HG03108 (cell line): ENCODE data around the gene ASH1L.
"Not testable (repeated sequence)": the region's sequence is repeated elsewhere in the genome, so short reads cannot be mapped to it uniquely, and the experiment has no call there.

Experiments
- ATAC-seq: cut with Tn5 transposase; IDR thresholded peaks from one replicate; pipeline ENCODE4 v1.9.1; 2021; ENCODE audit warnings: moderate library complexity; ENCODE audit not compliant: unreplicated experiment

Gene ASH1L, protein sequence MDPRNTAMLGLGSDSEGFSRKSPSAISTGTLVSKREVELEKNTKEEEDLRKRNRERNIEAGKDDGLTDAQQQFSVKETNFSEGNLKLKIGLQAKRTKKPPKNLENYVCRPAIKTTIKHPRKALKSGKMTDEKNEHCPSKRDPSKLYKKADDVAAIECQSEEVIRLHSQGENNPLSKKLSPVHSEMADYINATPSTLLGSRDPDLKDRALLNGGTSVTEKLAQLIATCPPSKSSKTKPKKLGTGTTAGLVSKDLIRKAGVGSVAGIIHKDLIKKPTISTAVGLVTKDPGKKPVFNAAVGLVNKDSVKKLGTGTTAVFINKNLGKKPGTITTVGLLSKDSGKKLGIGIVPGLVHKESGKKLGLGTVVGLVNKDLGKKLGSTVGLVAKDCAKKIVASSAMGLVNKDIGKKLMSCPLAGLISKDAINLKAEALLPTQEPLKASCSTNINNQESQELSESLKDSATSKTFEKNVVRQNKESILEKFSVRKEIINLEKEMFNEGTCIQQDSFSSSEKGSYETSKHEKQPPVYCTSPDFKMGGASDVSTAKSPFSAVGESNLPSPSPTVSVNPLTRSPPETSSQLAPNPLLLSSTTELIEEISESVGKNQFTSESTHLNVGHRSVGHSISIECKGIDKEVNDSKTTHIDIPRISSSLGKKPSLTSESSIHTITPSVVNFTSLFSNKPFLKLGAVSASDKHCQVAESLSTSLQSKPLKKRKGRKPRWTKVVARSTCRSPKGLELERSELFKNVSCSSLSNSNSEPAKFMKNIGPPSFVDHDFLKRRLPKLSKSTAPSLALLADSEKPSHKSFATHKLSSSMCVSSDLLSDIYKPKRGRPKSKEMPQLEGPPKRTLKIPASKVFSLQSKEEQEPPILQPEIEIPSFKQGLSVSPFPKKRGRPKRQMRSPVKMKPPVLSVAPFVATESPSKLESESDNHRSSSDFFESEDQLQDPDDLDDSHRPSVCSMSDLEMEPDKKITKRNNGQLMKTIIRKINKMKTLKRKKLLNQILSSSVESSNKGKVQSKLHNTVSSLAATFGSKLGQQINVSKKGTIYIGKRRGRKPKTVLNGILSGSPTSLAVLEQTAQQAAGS (N-terminal part only)

DNA sequence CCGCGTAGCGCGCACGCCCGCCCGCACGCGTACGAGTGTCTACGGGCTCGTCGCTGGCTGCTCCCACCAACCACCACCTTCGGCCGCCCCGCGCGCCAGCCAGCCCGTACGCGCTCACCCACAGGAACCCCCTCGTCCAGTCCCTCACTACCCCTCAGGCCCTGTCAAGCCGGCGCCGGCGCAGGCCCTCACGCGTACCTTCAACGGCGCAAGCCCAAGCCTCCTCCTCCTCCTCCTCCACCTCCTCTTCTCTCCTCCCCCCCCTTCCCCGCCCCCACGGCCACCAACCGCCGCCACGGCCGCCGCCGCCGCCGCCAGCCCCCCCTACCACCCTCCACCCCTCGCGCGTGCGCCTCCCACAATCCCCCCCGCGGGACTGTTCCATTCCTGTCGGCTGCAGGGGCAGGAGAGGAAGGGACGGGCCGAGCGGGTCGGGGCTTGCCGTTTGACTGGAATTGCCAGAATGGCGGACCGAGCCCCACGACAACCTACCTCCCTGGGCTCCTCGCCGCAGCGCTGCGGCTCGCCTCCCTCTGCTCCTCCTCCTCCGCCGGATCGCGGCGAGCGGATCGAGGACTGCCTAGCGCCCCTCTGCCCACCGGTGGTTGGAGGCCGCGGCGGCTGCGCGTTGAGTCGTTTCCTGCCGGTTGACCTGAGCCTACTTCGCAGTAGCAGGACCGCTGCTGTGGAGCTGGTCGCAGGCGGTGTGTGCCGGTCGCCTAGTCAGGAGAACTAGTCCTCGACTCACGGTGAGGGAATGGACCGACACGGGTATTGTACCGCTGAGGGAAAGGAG is at the start of gene ASH1L:
Gene ASH1L (minus strand): TSS at position 223 of the 796 bp plus-strand sequence. CDS start 41,284 bp downstream, outside the sequence.
- peak; percentile 67 for ATAC-seq

DNA sequence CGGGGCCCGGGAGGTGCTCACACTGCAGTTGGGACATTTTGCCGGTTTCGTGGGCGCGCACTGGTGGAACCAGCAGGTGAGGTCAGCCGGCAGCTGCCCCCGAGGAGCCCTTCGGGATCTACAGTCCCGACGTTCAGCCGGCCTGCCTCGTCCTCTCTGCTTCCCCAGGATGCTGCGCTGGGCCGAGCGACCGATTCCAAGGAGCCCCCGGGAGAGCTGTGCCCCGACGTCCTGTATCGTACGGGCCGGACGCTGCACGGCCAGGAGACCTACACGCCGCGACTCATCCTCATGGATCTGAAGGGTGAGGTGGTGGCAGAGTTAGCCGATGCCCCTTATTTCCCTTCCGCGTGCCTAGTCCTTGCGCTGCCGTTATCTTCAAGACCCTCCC is 47.6 kb upstream of the ASH1L start:
- not testable (repeated sequence) for ATAC-seq

DNA sequence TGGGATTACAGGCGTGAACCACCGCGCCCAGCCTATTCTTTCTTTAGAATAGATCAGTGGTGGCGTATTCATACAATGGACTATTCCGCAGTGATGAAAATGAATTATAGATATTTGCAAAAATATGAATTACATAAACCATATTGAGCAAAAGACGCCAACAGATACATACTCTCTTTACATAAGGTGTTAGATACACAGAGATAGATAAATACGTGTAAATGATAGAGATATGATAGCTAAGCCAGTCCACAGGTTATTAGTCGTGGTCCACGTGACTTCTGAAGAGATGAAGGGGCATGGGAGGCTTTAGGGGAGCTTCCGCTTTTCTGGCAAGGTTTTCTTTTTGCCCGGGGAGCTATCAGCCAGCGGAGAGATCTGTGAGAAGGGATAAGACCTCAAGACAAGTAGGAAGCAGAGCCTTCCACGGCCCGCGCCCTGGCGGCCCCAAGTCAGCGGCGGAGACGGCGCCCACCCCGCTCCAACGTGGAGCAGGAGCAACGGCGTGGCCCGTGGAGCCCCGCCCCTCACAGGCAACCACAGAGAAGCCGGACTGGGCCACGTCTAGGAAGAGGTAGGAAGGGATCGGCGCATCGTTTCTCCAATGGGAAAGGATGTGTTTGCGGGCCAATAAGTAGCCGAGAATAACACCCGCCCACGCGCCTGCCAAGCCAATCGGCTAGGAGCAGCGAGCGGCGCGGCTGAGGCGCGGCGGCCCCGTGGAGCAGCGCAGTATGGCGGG is 47.1 kb upstream of the ASH1L start, which contains the start of gene MSTO1:
Gene MSTO1 (plus strand): TSS at position 704 of the 742 bp plus-strand sequence. CDS start 31 bp downstream, at position 735.
- ATAC-seq = peak; percentile 92

DNA sequence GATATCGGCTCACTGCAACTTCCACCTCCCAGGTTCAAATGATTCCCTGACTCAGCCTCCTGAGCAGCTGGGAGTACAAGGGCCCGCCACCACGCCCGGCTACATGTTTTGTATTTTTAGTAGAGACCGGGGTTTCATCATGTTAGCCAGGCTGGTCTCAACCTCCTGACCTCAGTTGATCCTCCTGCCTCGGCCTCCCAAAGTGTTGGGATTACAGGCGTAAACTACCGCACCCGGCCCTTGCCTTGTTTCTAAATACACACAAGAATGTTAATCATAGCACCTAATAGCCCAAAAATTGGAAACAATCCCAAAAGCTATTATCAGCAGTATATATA is 46.3 kb upstream of the ASH1L start:
- ATAC-seq = no peak

DNA sequence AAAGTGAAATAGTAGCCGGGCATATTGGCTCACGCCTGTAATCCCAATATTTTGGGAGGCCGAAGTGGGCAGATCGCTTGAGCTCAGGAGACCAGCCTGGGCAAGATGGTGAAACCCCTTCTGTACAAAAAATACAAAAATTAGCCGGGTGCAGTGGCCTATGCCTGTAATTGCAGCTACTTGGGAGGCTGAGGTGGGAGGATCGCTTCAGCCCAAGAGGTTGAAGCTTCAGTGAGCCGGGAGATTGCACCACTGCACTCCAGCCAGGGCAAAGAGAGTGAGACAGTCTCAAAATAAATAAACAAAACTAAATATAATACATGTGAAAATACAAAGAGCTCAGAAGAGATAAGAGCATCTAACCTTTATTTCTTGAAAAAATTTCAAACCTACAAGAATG is 45.1 kb upstream of the ASH1L start:
- no peak for ATAC-seq

DNA sequence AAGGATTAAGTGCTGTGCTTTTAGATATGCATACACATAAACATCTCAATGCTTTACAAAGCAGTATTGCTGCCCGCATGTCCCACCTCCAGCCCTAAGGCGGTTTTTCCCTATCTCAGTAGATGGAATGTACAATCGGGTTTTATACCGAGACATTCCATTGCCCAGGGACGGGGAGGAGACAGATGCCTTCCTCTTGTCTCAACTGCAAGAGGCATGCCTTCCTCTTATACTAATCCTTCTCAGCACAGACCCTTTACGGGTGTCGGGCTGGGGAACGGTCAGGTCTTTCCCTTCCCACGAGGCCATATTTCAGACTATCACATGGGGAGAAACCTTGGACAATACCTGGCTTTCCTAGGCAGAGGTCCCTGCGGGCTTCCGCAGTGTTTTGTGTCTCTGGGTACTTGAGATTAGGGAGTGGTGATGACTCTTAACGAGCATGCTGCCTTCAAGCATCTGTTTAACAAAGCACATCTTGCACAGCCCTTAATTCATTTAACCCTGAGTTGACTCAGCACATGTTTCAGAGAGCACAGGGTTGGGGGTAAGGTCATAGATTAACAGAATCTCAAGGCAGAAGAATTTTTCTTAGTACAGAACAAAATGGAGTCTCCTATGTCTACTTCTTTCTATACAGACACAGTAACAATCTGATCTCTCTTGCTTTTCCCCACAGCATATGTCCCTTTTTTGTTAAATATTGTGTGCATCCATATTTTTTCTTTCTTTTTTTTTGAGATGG is 37.4 kb upstream of the ASH1L start:
- not testable (repeated sequence) for ATAC-seq

DNA sequence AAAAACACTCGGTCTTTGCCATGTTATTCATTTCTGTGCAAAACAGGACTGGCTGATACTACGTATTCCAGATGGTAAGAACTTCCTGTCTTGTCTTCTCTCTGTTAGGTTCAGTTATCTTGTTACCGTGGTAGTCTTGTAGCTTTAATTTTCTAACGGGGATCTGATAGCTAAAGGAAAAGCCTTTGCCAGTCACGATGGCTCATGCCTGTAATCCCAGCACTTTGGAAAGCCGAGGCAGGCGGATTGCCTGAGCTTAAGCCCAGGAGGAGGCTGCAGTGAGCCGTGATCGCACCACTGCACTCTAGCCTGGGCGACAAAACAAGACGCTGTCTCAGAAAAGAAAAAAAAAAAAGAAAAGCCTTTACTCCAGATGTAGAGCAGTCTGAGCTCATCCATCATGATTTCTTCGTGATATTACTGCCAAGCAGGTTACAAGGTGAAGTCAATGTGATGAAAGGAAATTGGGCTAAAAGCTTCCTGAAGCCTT is 36.3 kb upstream of the ASH1L start:
- ATAC-seq = no peak

DNA sequence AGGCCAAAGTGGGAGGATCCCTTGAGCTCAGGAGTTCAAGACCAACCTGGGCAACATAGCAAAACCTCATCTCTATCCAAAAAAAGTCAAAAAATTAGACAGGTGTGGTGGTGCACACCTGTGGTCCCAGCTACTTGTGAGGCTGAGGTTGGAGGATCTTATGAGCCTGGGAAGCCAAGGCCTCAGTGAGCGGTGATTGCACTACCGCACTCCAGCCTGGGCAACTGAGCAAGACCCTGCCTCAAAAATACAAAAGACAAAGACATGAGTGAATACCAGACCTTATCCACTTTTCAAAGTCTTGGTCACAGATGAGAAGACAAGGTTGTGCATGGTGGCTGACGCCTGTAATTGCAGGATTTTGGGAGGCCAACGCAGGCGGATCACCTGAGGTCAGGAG is 34.3 kb upstream of the ASH1L start:
- ATAC-seq = no peak

DNA sequence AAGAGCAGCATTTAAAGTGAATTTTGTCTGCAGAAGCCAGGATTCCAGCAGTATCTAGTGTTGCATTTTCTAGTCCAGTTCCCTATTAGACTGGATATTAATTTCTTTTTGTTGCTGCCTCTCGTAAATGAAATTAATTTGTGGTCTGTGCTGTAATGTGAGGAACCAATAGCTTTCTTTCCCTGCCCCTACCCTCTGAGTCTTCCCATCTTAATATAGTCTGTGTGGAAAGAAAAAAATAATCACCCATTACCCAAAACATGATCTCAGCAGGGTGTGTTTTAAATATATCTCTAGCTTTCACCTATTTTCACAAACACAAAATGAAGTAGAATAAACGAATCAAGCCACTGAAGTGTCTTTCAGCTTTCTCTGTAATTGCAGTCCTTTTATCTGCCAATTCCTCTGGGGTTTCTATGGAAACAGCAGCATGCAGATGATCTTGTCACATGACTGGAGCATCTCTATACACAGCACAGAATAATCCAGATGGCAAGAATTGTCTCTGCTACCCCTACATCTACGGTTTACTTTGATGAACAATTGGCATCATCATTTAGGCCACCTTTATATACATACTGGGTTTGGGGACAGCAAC is 33.4 kb upstream of the ASH1L start:
- not testable (repeated sequence) for ATAC-seq

DNA sequence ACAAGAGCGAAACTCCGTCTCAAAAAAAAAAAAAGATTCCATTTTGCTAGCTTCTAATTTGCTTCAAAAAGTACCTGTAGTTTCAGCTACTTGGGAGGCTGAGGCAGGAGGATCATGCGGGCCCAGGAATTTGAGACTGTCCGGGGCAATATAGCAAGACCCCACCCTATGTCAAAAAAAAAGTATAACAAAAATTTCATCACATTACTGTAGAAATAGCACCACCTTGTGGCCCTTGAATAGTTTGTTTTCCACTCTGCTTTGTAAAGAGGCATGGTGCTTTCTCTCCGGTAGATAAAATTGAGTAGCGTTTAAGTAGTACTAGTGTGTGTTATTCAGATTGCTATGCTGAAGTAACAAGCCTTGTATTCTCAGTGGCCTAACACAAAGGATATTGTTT is 29.2 kb upstream of the ASH1L start:
- ATAC-seq = no peak

DNA sequence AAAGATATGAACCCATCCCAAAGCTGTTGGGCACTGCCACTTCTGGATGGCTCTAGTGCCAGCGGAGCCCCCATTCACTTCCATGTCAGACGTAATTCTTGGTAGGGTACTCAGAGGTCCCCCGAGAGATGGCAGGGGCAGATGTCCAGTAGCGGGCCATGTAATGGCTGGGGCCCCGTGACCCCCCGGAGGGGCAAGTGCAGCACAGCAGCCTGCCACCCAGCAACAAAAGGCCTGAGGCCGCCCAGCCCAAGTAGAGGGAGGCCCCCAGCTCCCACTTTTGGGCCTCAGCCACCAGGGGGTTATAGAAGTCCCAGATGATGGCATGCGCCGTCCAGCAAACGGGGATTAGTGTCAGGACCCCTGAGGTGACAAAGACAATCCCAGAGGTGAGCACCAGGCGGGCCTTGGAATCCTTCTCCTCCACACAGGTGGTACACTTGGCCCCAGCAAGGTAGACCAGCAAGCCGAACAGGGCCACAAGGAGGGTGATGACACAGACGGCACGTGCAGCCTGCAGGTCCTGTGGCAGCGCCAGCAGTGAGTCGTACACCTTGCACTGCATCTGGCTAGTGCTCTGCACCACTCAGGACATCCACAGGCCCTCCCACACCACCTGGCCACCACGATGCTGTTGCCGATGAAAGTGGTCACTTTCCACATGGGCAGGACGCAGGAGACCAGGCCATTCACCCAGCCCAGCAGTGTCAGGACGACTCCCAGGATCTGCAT is 28.1 kb upstream of the ASH1L start:
- ATAC-seq = not testable (repeated sequence)

DNA sequence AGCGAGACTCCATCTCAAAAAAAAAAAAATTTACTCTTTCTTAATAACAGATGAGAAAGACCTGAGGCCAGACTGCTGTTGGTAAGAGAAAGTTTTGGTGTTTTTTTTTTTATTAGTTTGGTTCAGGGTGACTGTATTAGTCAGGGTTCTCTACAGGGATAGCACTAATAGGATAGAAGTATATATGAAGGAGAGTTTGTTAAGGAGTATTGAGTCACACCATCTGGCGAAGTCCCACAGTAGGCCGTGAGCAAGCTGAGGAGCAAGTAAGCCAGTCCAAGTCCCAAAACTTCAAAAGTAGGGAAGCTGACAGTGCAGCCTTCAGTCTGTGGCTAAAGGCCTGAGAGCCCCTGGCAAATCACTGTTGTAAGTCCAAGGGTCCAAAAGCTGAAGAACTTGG is 26.7 kb upstream of the ASH1L start:
- ATAC-seq = not testable (repeated sequence)

DNA sequence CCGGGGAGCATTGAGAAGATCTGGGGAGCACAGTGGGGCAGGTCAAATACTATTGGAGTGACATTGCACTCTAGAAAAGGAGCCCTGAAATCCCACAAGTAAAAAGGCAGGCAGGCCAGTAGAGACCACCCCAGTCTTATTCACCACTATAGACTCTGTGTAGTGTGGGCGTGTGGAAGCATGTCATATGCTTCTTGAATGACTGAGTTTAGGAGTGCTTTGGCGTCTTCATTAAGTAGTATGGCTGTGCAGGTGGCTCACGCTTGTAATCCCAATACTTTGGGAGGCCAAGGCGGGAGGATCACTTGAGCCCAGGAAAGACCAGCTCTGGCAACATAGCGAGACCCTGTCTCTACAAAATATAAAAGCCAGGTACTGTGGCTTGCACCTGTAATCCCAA is 21.2 kb upstream of the ASH1L start:
- not testable (repeated sequence) for ATAC-seq

DNA sequence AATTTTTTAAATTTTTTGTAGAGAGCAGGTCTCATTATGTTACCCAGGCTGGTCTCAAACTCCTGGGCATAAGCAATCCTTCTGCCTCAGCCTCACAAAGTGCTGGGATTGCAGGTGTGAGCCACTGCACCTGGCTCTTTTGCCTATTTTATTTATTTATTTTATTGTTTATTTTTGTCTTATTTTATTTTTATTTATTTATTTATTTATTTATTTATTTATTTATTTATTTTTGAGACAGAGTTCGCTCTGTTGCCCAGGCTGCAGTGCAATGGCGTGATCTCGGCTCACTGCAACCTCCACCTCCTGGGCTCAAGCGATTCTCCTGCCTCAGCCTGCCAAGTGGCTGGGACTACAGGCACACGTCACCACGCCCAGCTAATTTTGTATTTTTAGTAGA is 13.0 kb upstream of the ASH1L start:
- not testable (repeated sequence) for ATAC-seq

DNA sequence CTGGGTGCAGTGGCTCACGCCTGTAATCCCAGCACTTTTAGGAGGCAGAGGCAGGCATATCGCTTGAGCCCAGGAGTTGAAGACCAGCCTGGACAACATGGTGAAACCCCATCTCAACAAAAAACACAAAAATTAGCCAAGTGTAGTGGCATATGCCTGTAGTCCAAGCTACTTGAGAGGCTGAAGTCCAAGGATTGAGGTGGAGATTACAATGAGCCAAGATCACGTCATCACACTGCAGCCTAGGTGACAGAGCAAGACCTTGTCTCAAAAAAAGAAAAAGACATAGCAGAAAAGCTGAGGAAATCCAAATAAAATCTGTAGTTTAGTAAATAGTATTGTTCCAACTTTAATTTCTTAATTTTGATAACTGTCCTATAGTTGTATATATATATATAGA is 11.5 kb upstream of the ASH1L start:
- ATAC-seq = no peak

DNA sequence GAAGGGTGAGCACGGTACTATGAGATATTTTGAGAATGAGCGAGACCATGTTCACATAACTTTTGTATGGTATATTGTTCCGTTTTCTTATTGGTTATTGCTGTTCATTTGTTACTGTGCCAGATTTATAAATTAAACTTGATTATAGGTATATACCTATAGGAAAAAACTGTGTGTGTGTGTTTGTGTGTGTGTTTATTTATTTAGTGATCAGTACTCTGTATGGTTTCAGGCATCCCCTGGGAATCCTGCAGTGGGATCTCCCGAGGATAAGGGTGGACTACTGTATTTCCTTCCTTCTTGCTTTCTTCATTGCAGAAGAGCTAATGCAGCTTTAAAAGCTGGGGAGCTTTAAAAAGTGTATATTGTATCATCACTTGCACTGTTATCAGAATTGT is 8.0 kb upstream of the ASH1L start:
- no peak for ATAC-seq

DNA sequence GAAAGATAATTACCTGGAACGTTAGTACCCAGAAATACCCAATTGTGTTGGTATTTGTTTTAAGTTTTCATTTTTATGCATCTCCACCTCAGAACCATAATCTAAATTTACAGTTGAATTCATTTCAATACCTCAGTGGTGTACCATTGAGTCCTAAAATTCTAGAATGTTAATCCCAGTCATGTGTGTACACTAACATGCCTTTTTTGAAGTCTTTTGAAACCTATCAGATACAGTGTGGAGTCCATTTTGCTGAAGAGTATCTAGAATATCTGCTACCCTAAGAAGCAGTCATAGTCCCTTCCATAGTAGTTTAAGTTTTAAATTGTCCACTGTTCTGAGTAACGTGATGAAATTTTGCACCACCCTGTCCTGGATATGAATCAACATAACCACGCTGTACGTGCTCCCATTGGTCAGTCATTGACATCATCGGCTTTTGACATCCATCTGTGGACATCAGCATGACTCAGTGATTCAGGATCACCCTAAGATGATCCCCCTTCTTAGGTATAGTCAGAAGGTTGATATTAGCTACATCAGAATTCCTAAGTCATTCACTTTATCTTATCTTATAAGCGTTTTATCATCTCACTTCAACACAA is 7.5 kb upstream of the ASH1L start:
- no peak for ATAC-seq
